ENCODE data around the gene ARHGAP22.

- TF ChIP-seq POLR2A (IDR thresholded peaks at IDR 0.05) (no peak), CTCF (IDR thresholded peaks at IDR 0.05) (no peak), POLR2AphosphoS5 (IDR thresholded peaks at IDR 0.05) (no peak)
Observed at GRCh38 chr10:48609899-48610584, 5.2 kb upstream of the ARHGAP22 start.
